Measurements from ENCODE around the gene S100A9.
"Not testable (repeated sequence)": the region's sequence is repeated elsewhere in the genome, so short reads cannot be mapped to it uniquely, and the experiment has no call there.

The S100A9 gene

GRCh38 chr1:153343811-153344717 is 13.6 kb upstream of the S100A9 start:
- Histone ChIP-seq H3K27ac (ENCODE audit: low read depth, low read length) (no peak overlapping the region), H3K9me3 (ENCODE audit: control insufficient read depth in 5 of 5, low read length in 5 of 5) (no peaks in the 10 kb centered on the region), H3K4me1 (ENCODE audit: control insufficient read depth in 5 of 5, insufficient read depth in 5 of 5, low read length in 5 of 5) (no peaks in the 10 kb centered on the region), H3K4me3 (ENCODE audit: low read depth in 1 of 5, low read length in 5 of 5) (no peak overlapping the region), H3K9ac (ENCODE audit: low read length in 5 of 5) (no peak overlapping the region), H3K36me3 (ENCODE audit: control insufficient read depth in 5 of 5, insufficient read depth in 5 of 5, low read length in 5 of 5) (no peaks in the 10 kb centered on the region), H3K27me3 (ENCODE audit: control insufficient read depth in 5 of 5, insufficient read depth in 4 of 5, low read length in 5 of 5) (peaks cover 12 to 36% (median 21%) of the 10 kb centered on the region in 5 donors)

GRCh38 chr1:153344718-153345025 is 13.0 kb upstream of the S100A9 start:
- H3K4me3 ChIP-seq (ENCODE audit: low read depth in 1 of 5, low read length in 5 of 5): no peak overlapping the region
- H3K36me3 ChIP-seq (ENCODE audit: control insufficient read depth in 5 of 5, insufficient read depth in 5 of 5, low read length in 5 of 5): no peaks in the 10 kb centered on the region
- H3K27me3 ChIP-seq (ENCODE audit: control insufficient read depth in 5 of 5, insufficient read depth in 4 of 5, low read length in 5 of 5): peaks cover 15 to 41% (median 26%) of the 10 kb centered on the region in 5 donors
- no peaks in the 10 kb centered on the region for H3K9me3 ChIP-seq (ENCODE audit: control insufficient read depth in 5 of 5, low read length in 5 of 5)
- H3K9ac ChIP-seq (ENCODE audit: low read length in 5 of 5): no peak overlapping the region
- H3K4me1 ChIP-seq (ENCODE audit: control insufficient read depth in 5 of 5, insufficient read depth in 5 of 5, low read length in 5 of 5): no peaks in the 10 kb centered on the region
- no peak overlapping the region for H3K27ac ChIP-seq (ENCODE audit: low read depth, low read length)

GRCh38 chr1:153345187-153346076 is 12.2 kb upstream of the S100A9 start:
- H3K27ac ChIP-seq (ENCODE audit: low read depth, low read length): no peak overlapping the region
- peaks cover 15 to 46% (median 27%) of the 10 kb centered on the region in 5 donors for H3K27me3 ChIP-seq (ENCODE audit: control insufficient read depth in 5 of 5, insufficient read depth in 4 of 5, low read length in 5 of 5)
- H3K4me1 ChIP-seq (ENCODE audit: control insufficient read depth in 5 of 5, insufficient read depth in 5 of 5, low read length in 5 of 5): no peaks in the 10 kb centered on the region
- H3K36me3 ChIP-seq (ENCODE audit: control insufficient read depth in 5 of 5, insufficient read depth in 5 of 5, low read length in 5 of 5): no peaks in the 10 kb centered on the region
- no peak overlapping the region for H3K9ac ChIP-seq (ENCODE audit: low read length in 5 of 5)
- H3K4me3 ChIP-seq (ENCODE audit: low read depth in 1 of 5, low read length in 5 of 5): no peak overlapping the region
- H3K9me3 ChIP-seq (ENCODE audit: control insufficient read depth in 5 of 5, low read length in 5 of 5): no peaks in the 10 kb centered on the region

- H3K4me3 ChIP-seq (ENCODE audit: low read depth in 1 of 5, low read length in 5 of 5): no peak overlapping the region
- no peaks in the 10 kb centered on the region for H3K9me3 ChIP-seq (ENCODE audit: control insufficient read depth in 5 of 5, low read length in 5 of 5)
- no peaks in the 10 kb centered on the region for H3K36me3 ChIP-seq (ENCODE audit: control insufficient read depth in 5 of 5, insufficient read depth in 5 of 5, low read length in 5 of 5)
- no peak overlapping the region for H3K27ac ChIP-seq (ENCODE audit: low read depth, low read length)
- no peaks in the 10 kb centered on the region for H3K4me1 ChIP-seq (ENCODE audit: control insufficient read depth in 5 of 5, insufficient read depth in 5 of 5, low read length in 5 of 5)
- no peak overlapping the region for H3K9ac ChIP-seq (ENCODE audit: low read length in 5 of 5)
- H3K27me3 ChIP-seq (ENCODE audit: control insufficient read depth in 5 of 5, insufficient read depth in 4 of 5, low read length in 5 of 5): peaks cover 15 to 46% (median 27%) of the 10 kb centered on the region in 5 donors
These were observed 11.5 kb upstream of the S100A9 start for GRCh38 chr1:153346077-153346723.

GRCh38 chr1:153347049-153347448 is 10.6 kb upstream of the S100A9 start:
- peaks cover 15 to 52% (median 28%) of the 10 kb centered on the region in 5 donors for H3K27me3 ChIP-seq (ENCODE audit: control insufficient read depth in 5 of 5, insufficient read depth in 4 of 5, low read length in 5 of 5)
- H3K4me3 ChIP-seq (ENCODE audit: low read depth in 1 of 5, low read length in 5 of 5); H3K9me3 ChIP-seq (ENCODE audit: control insufficient read depth in 5 of 5, low read length in 5 of 5): not testable (repeated sequence)

GRCh38 chr1:153347856-153348255 is 9.8 kb upstream of the S100A9 start:
- H3K9me3 ChIP-seq (ENCODE audit: control insufficient read depth in 5 of 5, low read length in 5 of 5): no peaks in the 10 kb centered on the region
- no peak overlapping the region for H3K4me3 ChIP-seq (ENCODE audit: low read depth in 1 of 5, low read length in 5 of 5)

More at GRCh38 chr1:153347049-153347448, 10.6 kb upstream of the S100A9 start:
- not testable (repeated sequence) for H3K9ac ChIP-seq (ENCODE audit: low read length in 5 of 5); H3K4me1 ChIP-seq (ENCODE audit: control insufficient read depth in 5 of 5, insufficient read depth in 5 of 5, low read length in 5 of 5); H3K36me3 ChIP-seq (ENCODE audit: control insufficient read depth in 5 of 5, insufficient read depth in 5 of 5, low read length in 5 of 5); H3K27ac ChIP-seq (ENCODE audit: low read depth, low read length)

GRCh38 chr1:153348511-153349362 is 8.9 kb upstream of the S100A9 start, which contains the start of gene PGLYRP4:
PGLYRP4 (minus strand) TSS chr1:153348841; CDS start chr1:153347932, 909 bp downstream.
- Histone ChIP-seq H3K27ac (ENCODE audit: low read depth, low read length) (no peak within 1 kb of the TSS), H3K4me3 (ENCODE audit: low read depth in 1 of 5, low read length in 5 of 5) (no peak within 1 kb of the TSS), H3K4me1 (ENCODE audit: control insufficient read depth in 5 of 5, insufficient read depth in 5 of 5, low read length in 5 of 5) (no peaks in the 10 kb centered on the region), H3K9me3 (ENCODE audit: control insufficient read depth in 5 of 5, low read length in 5 of 5) (no peaks in the 10 kb centered on the region), H3K36me3 (ENCODE audit: control insufficient read depth in 5 of 5, insufficient read depth in 5 of 5, low read length in 5 of 5) (no peaks in the 10 kb centered on the region), H3K27me3 (ENCODE audit: control insufficient read depth in 5 of 5, insufficient read depth in 4 of 5, low read length in 5 of 5) (peaks cover 15 to 52% (median 28%) of the 10 kb centered on the region in 5 donors), H3K9ac (ENCODE audit: low read length in 5 of 5) (no peak within 1 kb of the TSS)

More at GRCh38 chr1:153347856-153348255, 9.8 kb upstream of the S100A9 start:
- Histone ChIP-seq H3K27ac (ENCODE audit: low read depth, low read length) (no peak overlapping the region), H3K36me3 (ENCODE audit: control insufficient read depth in 5 of 5, insufficient read depth in 5 of 5, low read length in 5 of 5) (no peaks in the 10 kb centered on the region), H3K9ac (ENCODE audit: low read length in 5 of 5) (no peak overlapping the region), H3K27me3 (ENCODE audit: control insufficient read depth in 5 of 5, insufficient read depth in 4 of 5, low read length in 5 of 5) (peaks cover 15 to 52% (median 28%) of the 10 kb centered on the region in 5 donors), H3K4me1 (ENCODE audit: control insufficient read depth in 5 of 5, insufficient read depth in 5 of 5, low read length in 5 of 5) (no peaks in the 10 kb centered on the region)

GRCh38 chr1:153349363-153350320 is 8.0 kb upstream of the S100A9 start:
- H3K36me3 ChIP-seq (ENCODE audit: control insufficient read depth in 5 of 5, insufficient read depth in 5 of 5, low read length in 5 of 5): no peaks in the 10 kb centered on the region
- H3K4me1 ChIP-seq (ENCODE audit: control insufficient read depth in 5 of 5, insufficient read depth in 5 of 5, low read length in 5 of 5): no peaks in the 10 kb centered on the region
- H3K27ac ChIP-seq (ENCODE audit: low read depth, low read length): no peak overlapping the region
- peaks cover 15 to 47% (median 28%) of the 10 kb centered on the region in 5 donors for H3K27me3 ChIP-seq (ENCODE audit: control insufficient read depth in 5 of 5, insufficient read depth in 4 of 5, low read length in 5 of 5)
- no peaks in the 10 kb centered on the region for H3K9me3 ChIP-seq (ENCODE audit: control insufficient read depth in 5 of 5, low read length in 5 of 5)
- no peak overlapping the region for H3K4me3 ChIP-seq (ENCODE audit: low read depth in 1 of 5, low read length in 5 of 5)
- H3K9ac ChIP-seq (ENCODE audit: low read length in 5 of 5): no peak overlapping the region
